Subcutaneous abdominal adipose tissue (tissue), 5 donors: ENCODE results near the gene PTPN4.
"Not testable (repeated sequence)": the region's sequence is repeated elsewhere in the genome, so short reads cannot be mapped to it uniquely, and the experiment has no call there.

Source experiments
- H3K27ac ChIP-seq: one replicate; pipeline ENCODE4 v1.7.0; 2013; ENCODE audit warnings: low read depth, mild to moderate bottlenecking, inconsistent platforms, low read length, moderate library complexity
- H3K27me3 ChIP-seq, 5 donors: one replicate each; pipeline ENCODE4 v1.7.0; 2013; ENCODE audit warnings: low read length in 5 of 5, inconsistent platforms in 1 of 5; ENCODE audit not compliant: control insufficient read depth in 5 of 5, insufficient read depth in 4 of 5
- H3K36me3 ChIP-seq, 5 donors: one replicate each; pipeline ENCODE4 v1.7.0; 2013; ENCODE audit warnings: low read length in 5 of 5; ENCODE audit not compliant: control insufficient read depth in 5 of 5, insufficient read depth in 5 of 5
- H3K4me1 ChIP-seq, 5 donors: one replicate each; pipeline ENCODE4 v1.7.0; 2013; ENCODE audit warnings: low read length in 5 of 5, mild to moderate bottlenecking in 3 of 5, moderate library complexity in 1 of 5; ENCODE audit not compliant: control insufficient read depth in 5 of 5, insufficient read depth in 5 of 5
- H3K4me3 ChIP-seq, 5 donors: one replicate each; pipeline ENCODE4 v1.7.0; 2013; ENCODE audit warnings: low read length in 5 of 5, low read depth in 1 of 5
- H3K9ac ChIP-seq, 5 donors: one replicate each; pipeline ENCODE4 v1.7.0; 2013; ENCODE audit warnings: low read length in 5 of 5, mild to moderate bottlenecking in 4 of 5, moderate library complexity in 3 of 5
- H3K9me3 ChIP-seq, 5 donors: one replicate each; pipeline ENCODE4 v1.7.0; 2013; ENCODE audit warnings: low read length in 5 of 5; ENCODE audit not compliant: control insufficient read depth in 5 of 5
- donor health status: healthy.
- donor health status: healthy.
- donor health status: healthy.
- donor health status: healthy.
- donor health status: healthy.

PTPN4 gene

DNA sequence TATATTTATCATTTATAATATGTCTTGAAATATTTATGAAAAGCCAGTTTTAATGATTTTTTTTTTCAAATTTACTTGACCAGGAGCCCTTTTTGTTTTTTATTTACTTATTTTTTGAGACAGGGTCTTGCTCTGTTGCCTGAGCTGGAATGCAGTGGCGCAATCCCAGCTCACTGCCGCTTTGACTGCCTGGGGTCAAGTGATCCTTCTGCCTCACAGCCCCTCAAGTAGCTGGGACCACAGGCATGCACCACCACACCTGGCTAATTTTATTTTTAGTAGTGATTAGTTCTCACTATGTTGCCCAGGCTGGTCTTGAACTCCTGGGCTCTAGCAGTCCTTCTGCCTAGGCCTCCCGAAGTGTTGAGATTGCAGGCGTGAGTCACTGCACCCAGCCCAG, 258.8 kb downstream of the PTPN4 start:
- Histone ChIP-seq H3K36me3 (no peaks in the 10 kb centered on the region), H3K9me3 (no peaks in the 10 kb centered on the region), H3K27ac (no peak overlapping the region), H3K27me3 (no peaks in the 10 kb centered on the region), H3K4me1 (peaks cover 0 to 13% (median 6%) of the 10 kb centered on the region in 5 donors), H3K9ac (no peak overlapping the region), H3K4me3 (no peak overlapping the region)

DNA sequence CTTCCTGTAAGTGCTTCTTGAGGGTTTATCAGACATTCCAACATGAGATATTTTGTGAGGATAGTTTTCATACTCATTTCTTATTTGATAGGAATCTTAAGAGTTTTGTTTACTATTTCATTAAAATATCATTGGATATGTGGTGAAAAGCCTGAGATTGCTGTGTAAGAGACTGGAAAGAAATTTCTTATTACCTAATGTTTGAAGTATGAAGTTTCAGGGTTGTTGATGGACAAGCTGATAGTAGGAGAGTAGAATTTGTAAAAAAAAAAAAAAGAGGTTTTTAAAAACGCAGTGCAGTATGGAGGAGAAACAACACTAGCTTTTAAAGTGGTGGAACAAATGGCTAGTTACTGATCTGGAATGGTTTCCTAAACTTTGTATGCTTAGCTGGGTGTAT, 260.8 kb downstream of the PTPN4 start:
- Histone ChIP-seq H3K4me3 (no peak overlapping the region), H3K9ac (no peak overlapping the region), H3K27me3 (no peaks in the 10 kb centered on the region), H3K36me3 (no peaks in the 10 kb centered on the region), H3K9me3 (no peaks in the 10 kb centered on the region), H3K27ac (no peak overlapping the region), H3K4me1 (no peaks in the 10 kb centered on the region)

DNA sequence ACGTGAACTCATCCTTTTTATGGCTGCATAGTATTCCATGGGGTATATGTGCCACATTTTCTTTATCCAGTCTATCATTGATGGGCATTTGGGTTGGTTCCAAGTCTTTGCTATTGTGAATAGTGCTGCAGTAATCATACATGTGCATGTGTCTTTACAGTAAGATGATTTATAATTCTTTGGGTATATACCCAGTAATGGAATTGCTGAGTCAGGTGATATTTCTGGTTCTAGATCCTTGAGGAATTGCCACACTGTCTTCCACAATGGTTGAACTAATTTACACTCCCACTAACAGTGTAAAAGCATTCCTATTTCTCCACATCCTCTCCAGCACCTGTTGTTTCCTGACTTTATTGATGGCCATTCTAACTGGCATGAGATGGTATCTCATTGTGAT, 262.8 kb downstream of the PTPN4 start:
- H3K27ac ChIP-seq, H3K9me3 ChIP-seq, H3K27me3 ChIP-seq, H3K9ac ChIP-seq, H3K36me3 ChIP-seq, H3K4me1 ChIP-seq, H3K4me3 ChIP-seq: not testable (repeated sequence)

DNA sequence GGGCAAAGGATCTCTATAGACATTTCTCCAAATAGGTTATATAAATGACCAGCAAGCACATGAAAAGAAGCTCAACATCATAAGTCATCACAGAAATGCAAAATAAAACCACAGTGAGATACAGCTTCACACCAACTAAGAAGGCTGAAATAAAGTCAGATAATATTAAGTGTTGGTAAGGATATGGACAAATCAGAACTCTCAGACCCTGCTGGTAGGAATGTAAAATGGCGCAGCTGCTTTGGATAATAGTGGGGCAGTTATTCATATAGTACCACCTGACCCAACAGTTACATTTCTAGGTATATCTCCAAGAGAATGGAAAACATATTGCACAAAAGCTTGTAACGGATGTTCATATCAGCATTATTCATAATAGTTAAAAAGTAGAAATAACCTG, 267.2 kb downstream of the PTPN4 start:
- H3K4me1 ChIP-seq: no peaks in the 10 kb centered on the region
- H3K36me3 ChIP-seq: no peaks in the 10 kb centered on the region
- H3K27me3 ChIP-seq: no peaks in the 10 kb centered on the region
- no peak overlapping the region for H3K27ac ChIP-seq
- H3K4me3 ChIP-seq: no peak overlapping the region
- H3K9me3 ChIP-seq: peaks cover 0 to 5% (median 0%) of the 10 kb centered on the region in 5 donors
- no peak overlapping the region for H3K9ac ChIP-seq

DNA sequence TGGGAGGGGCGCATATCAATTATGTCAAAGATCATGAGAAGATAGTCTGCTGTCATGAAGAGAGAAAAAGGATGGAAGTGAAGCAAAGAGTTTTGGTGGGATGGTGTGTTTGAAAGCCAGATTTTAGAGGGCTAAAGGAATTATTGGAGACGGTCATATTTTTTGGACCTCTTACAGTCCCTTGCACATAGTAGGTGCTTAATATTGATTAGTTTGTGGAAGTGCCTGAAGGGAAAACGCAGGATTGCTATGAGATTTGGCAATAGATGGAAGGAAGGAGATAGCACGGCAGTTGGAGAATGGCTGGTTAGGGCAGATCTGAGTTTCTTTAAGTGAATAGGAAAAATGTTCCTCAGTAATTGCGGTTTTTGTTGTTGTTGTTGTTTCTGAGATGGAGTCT, 269.1 kb downstream of the PTPN4 start:
- H3K9me3 ChIP-seq: peaks cover 0 to 5% (median 0%) of the 10 kb centered on the region in 5 donors

DNA sequence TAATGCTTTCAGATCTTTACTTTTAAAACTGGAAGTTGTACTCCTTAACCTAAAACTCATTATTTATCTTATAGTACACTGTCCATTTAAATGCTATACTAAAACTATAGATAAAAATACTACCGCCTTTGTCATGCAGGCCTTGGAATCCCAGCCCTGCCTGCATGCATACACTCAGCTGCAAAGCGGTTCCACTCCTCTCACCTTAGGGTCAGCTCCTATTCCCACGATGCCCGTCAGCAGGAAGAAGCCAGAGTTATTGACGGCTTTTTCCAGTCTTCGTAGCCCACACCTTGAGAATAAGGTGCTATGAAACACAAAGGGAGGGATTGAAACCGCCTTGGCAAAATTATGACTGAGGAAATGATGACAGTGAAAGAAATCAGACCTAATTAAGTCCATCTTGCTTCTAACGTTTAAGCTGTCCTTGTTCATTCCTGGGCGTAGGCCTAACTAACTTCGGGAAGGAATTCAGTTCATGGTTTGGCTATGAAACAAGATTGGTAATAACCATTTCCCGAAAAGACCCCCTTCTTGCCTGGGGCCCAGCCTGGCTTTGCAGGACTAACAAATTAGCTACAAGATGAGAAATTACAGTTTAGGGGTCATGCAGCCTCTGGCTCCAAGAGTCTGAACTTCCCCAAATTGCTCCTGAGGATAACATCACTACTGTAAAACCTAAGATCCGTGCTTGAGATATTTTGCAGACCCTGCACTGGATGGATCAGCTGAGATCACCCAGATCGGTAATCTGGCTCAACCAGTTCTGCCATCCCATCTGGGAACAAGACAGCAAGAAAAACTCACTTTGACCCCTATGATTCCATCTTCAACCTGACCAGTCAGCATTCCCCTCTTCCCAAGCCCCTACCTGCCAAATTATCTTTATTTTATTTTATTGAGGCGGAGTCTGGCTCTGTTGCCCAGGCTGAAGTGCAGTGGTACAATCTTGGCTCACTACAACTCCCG, 270.2 kb downstream of the PTPN4 start:
- no peak overlapping the region for H3K9ac ChIP-seq
- no peak overlapping the region for H3K4me3 ChIP-seq
- H3K27me3 ChIP-seq: no peaks in the 10 kb centered on the region
- peaks cover 0 to 5% (median 0%) of the 10 kb centered on the region in 5 donors for H3K9me3 ChIP-seq
- H3K4me1 ChIP-seq: no peaks in the 10 kb centered on the region
- no peaks in the 10 kb centered on the region for H3K36me3 ChIP-seq
- H3K27ac ChIP-seq: no peak overlapping the region

More for the DNA sequence above, 269.1 kb downstream of the PTPN4 start:
- Histone ChIP-seq H3K4me3 (no peak overlapping the region), H3K9ac (no peak overlapping the region), H3K27ac (no peak overlapping the region), H3K27me3 (no peaks in the 10 kb centered on the region), H3K36me3 (no peaks in the 10 kb centered on the region), H3K4me1 (no peaks in the 10 kb centered on the region)

DNA sequence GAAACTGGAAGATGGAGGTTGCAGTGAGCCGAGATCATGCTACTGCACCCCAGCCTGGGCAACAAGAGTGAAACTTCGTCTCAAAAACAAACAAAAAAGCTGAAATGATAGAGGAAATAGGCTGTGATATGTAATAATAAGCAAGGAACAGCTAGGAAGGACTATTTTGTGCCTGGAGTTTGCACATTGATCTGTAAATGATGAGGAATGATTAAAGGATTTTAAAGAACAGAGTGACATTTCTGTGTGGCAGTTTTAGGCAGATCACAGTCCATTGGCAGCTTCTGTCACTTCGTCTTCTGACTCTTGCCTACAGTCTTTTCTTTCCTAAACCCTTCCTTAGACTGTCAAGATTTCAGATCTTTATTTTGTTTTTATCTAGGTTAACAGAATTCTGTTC, 272.6 kb downstream of the PTPN4 start:
- Histone ChIP-seq H3K36me3 (no peaks in the 10 kb centered on the region), H3K9me3 (no peaks in the 10 kb centered on the region), H3K4me1 (peaks cover 0 to 7% (median 0%) of the 10 kb centered on the region in 5 donors), H3K9ac (no peak overlapping the region), H3K27ac (no peak overlapping the region), H3K4me3 (no peak overlapping the region), H3K27me3 (no peaks in the 10 kb centered on the region)
